ENCODE data around the gene CRTC2.
A peak's percentile ranks its signal among the peaks of the same experiment; 100 is the strongest.
"Not testable (repeated sequence)": the region's sequence is repeated elsewhere in the genome, so short reads cannot be mapped to it uniquely, and the experiment has no call there.

The CRTC2 gene

GRCh38 chr1:153958111-153958960 is at the start of gene CRTC2:
TSS of gene CRTC2 (minus strand) at chr1:153958612. CDS start at chr1:153958497, 115 bp downstream.
- DNase-seq, result peak; percentile 100

GRCh38 chr1:154006136-154006535 is 47.7 kb upstream of the CRTC2 start:
- no peak for DNase-seq

- DNase-seq, result no peak
These were observed 42.0 kb upstream of the CRTC2 start for GRCh38 chr1:154000420-154000819.

GRCh38 chr1:153996882-153997281 is 38.5 kb upstream of the CRTC2 start:
- not testable (repeated sequence) for DNase-seq

GRCh38 chr1:153995640-153996039 is 37.2 kb upstream of the CRTC2 start:
- no peak for DNase-seq

DNA sequence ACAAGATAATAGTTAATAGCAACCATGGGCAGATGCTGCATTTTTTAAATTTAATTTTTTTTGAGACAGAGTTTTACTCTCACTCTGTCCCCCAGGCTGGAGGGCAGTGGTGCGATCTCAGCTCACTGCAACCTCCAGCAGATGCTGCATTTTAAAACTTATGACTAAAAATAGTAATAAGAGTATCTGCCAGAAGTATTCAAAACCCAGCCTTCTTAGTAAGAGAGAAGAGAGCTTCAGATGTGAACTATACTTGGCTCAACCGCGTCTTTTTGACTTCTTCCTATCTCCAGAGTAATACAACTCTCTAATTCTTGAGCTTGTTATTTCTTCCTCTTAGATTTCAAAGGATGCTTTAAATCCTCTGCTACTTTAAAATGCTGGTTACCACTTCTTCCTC is 36.8 kb upstream of the CRTC2 start:
- no peak for DNase-seq

GRCh38 chr1:153991806-153992205 is 33.4 kb upstream of the CRTC2 start:
- no peak for DNase-seq

DNA sequence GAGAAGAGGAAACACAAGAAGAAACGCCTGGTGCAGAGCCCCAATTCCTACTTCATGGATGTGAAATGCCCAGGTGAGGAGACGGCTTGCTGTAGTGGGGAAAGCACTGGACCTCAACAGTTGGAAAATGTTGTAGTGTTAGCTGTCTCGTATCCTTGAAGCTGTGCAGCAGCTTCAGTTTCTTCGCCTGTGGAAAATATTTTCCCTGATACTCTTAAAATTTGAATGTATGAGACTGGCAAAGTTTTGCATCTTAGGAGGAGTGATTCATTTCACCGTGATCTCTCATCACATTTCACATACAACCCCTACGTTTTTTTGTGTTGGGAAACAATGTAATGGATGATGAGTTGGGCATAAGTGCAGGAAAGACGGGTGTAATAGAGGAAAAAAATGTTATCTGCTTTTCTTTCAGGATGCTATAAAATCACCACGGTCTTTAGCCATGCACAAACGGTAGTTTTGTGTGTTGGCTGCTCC is 32.8 kb upstream of the CRTC2 start:
- no peak for DNase-seq

GRCh38 chr1:153990468-153991150 is 32.2 kb upstream of the CRTC2 start, which contains the start of gene RPS27:
TSS of gene RPS27 (plus strand) at chr1:153990762. CDS start at chr1:153990797, 35 bp downstream.
- peak; percentile 99 for DNase-seq

DNA sequence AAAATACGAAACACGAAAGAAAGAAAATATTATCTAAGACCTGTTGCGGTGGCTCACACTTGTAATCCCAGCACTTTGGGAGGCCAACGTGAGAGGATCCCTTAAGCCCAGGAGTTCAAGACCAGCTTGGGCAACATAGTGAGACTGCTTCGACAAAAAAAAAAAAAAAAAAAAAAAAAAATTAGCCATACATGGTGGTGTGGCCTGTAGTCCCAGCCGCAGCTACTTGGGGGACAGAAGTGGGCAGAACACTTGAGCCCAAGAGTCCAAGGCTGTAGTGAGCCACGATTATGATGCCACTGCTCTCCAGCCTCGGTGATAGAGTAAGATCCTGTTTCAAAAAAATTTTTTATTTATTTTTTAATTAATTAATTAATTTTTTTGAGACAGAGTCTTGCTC is 29.2 kb upstream of the CRTC2 start:
- peak; percentile 25 for DNase-seq

DNA sequence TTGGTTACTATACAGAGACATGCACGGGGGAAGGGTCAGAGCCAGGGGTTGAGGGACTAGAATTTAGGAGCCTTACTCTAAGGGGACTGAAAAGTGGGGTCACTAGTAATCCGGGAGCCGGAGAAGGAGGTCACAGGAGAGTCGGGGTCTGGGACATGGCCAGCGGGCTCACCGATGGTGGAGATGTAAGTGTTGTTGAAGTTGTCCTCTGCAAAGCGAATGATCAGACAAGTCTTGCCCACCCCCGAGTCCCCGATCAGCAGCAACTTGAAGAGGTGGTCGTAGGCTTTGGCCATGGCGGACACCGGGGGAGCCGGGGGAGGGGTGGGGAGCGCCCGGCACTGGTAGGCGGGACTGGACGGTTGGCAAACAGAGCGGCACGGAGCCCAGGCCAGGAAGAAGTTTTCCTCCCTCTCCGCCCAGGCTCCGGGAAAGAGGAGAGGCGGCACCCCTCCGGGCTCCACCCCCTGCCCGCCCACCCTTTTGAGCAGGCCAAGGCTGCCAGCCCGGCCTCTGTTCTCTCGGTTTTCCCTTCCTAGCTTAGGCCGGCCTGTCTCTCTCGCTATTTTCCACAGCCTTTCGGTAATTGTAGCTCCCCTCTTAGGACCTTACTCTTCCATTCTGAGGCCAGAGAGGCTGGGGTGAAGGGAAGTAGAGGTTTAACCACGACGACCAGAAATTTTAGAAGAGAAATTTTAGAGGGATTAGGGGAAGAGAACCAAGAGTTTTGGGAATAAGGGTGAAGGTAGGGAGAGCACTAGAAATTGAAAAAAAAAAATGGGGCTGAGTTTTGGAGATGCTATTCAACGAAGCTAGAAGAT is 27.7 kb upstream of the CRTC2 start, which contains the start of gene RAB13:
Gene RAB13, minus strand, starts transcription at position 399 of the 821 bp plus-strand sequence. Its CDS starts 103 bp downstream, at position 296.
- DNase-seq, result peak; percentile 92

DNA sequence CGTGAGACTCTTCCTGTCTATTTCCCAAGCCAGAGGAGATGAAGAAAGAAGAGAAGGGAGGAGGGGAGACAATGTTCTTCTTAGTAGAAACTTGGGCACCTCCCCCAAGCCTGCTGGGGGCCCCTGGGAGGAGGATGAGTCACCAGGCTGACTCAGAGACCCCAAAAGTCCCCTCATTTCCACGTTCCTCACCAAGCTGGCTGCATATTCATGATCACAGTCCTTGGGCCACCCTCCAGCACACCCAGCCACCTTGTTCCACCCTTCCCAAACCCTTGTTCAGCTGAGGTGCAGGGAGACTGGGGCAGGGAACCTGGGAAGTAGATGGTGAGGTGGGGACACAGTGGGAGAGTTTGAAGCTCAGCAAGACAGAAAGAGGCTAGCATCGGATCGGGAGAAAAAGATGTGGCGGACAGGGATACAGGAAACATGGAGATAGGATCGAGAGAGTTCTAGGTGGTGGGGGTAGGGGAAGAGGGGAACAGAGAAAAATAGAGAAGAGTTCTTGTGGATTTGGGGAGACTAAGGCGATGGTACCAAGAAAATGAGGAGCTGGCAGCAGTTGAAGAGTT is 27.0 kb upstream of the CRTC2 start:
- no peak for DNase-seq

GRCh38 chr1:153984123-153984894 is 25.9 kb upstream of the CRTC2 start:
- DNase-seq, result no peak

GRCh38 chr1:153981735-153982134 is 23.3 kb upstream of the CRTC2 start:
- not testable (repeated sequence) for DNase-seq

- DNase-seq, result not testable (repeated sequence)
These were observed 20.7 kb upstream of the CRTC2 start for GRCh38 chr1:153979091-153979490.

DNA sequence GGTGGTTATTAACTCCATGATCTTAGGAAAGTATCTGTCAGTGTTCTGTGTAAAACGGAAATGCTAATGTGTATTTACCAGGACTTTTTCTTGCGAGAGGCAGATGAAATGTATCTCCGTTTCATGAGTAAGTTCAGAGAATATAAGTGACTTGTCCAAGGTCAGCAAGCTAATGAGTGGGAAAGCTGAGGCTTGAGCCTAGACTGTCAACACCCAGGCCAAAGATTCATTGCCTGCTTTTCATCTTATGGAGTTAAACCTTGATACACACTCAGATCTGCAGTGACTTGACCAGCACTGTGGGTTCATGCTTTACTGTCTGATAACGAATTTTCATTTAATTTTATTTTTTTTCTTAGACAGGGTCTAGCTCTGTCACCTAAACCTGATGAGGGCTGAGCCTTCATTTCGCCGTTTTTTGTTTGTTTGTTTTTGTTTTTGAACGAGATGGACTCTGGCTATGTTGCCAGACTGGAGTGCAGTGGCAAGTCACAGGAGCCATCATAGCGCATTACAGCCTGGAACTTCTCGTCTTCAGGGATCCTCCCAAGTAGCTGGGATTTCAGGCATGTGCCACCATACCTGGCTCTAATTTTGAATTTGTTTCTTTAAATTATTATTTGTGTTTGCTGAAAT is 20.0 kb upstream of the CRTC2 start:
- peak; percentile 47 for DNase-seq

DNA sequence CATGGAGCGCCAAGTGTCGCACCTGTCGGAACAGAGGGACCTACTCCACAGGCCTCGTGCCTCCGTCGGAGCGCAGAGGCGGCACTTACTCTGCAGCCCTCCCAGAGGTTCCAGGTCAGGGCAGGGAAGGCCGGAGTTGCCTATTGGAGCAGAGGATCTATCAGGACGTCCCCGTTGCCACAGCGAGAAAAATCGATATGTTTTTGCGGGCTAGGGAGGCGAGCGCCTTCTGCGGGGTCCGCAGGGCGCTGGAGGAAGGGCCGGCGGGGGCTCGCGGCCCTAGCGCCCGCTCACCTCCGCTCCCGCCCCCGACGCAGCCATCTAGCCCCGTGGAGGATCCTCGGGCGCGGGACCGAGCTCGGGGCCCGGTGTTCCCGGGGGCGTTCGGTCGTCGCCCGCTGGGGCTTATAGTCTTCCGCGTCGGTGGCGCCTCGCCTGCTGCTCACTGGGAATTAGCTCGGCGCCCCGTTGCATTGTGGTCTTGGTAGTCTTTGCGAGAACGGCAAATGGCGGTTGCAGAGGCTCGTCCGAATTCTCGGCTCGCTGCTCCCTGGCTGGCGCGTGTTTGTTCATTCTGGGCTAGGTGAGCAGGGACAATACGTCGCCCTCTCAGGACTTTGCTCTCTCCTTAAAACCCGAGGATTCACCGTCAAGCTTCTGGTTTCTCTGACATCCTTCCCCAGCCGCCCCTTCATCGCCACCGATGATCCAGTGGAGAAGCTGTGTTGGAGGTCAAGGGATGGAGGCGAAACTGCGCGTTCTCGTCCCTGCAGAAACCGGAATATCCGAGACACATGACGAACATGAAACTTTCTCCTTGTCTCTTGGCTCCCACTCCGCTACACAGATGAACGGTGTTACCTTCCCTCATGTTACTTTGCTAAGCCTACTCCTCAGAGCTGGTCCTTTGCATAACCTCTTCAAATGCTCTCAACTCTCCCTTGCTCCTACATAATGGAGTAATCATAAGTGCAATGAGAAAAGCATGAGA is 19.1 kb upstream of the CRTC2 start, which contains the start of gene JTB:
Gene JTB, minus strand, starts transcription at position 425 of the 991 bp plus-strand sequence. Its CDS starts 422 bp downstream, at position 3.
- peak; percentile 95 for DNase-seq

- DNase-seq, result peak; percentile 62
These were observed 18.4 kb upstream of the CRTC2 start for GRCh38 chr1:153976819-153977249.

DNA sequence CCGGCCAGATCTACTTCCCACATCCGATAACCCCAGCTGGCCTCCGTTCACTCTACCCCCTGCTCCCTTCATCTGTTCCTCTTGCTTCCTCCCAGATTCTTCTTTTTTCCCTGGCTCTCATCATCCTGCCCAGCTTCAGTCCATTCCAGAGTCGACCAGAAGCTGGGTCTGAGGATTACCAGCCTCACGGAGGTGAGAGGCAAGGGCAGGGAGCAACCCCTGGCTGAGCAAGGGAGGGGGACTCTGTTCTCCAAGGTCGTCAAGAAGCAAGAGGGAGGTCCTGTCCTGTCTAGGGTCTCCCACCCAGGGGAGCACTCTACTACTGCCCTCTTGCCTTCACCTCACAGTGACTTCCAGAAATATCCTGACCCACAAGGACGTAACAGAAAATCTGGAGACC is 15.1 kb upstream of the CRTC2 start:
- DNase-seq, result no peak

DNA sequence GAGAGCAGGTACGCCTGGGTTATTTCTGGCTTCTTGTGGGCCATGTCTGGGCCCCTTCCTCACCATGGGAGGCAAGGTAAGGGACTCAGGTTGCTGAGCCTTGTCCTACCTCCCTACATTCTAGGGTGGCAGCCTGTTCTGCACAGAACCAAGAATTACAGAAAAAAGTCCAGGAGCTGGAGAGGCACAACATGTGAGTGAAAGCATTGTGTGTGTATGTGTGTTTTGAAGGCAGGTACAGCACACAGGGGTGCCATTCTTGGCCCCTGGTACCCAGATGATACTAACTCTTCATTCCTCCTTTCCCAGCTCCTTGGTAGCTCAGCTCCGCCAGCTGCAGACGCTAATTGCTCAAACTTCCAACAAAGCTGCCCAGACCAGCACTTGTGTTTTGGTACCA is 14.7 kb upstream of the CRTC2 start:
- DNase-seq, result no peak

All from NCI-H69 (cell line).